GM23248 (cell line): Measurements from ENCODE around the gene PLXNB3.

Experiments
- EZH2 ChIP-seq: fragments of 200-600 bp; sonication (generic); IDR thresholded peaks from 2 replicates; pipeline ENCODE4 v1.6.1; 2018; ENCODE audit warnings: antibody characterized with exemption, mild to moderate bottlenecking; ENCODE audit not compliant: insufficient read depth, poor library complexity, severe bottlenecking
- EZH2phosphoT487 ChIP-seq: fragments of 200-600 bp; sonication (generic); IDR thresholded peaks from 2 replicates; pipeline ENCODE4 v1.6.1; 2018; ENCODE audit warnings: antibody characterized with exemption, moderate library complexity, mild to moderate bottlenecking, low read depth; ENCODE audit not compliant: insufficient read depth

- TF ChIP-seq EZH2, result no peak
- no peak for TF ChIP-seq EZH2phosphoT487
These were observed 16.8 kb downstream of the PLXNB3 start, which contains the start of gene SRPK3 for GRCh38 chrX:153780678-153781427.
